Uterus (tissue), 4 donors: ENCODE measurements around the gene GUCY1A1. TPM values are rescaled to one million over a fixed set of nuclear protein-coding genes. Genes with fewer than 3 reads are reported as not detected.
"Not testable (repeated sequence)": the region's sequence is repeated elsewhere in the genome, so short reads cannot be mapped to it uniquely, and the experiment has no call there.

Source experiments
- DNase-seq, 2 donors: peaks; one replicate each; pipeline ENCODE4 v3.0.0-alpha.2; 2019 to 2020
- H3K27ac ChIP-seq, 2 donors: fragments of 200-600 bp; sonication (generic); 1 replicate in 1 of 2; 2 replicates in 1 of 2; pipeline ENCODE4 v1.5.1; 2016 to 2018
- H3K27me3 ChIP-seq, 2 donors: fragments of 200-600 bp; sonication (generic); one replicate each; pipeline ENCODE4 v1.5.1; 2018 to 2019; ENCODE audit warnings: control low read depth in 1 of 2
- H3K36me3 ChIP-seq, 2 donors: fragments of 200-600 bp; sonication (generic); one replicate each; pipeline ENCODE4 v1.5.1; 2019; ENCODE audit warnings: control low read depth in 1 of 2
- H3K4me1 ChIP-seq, 2 donors: fragments of 200-600 bp; sonication (generic); one replicate each; pipeline ENCODE4 v1.5.1; 2018 to 2019; ENCODE audit warnings: control low read depth in 1 of 2
- H3K4me3 ChIP-seq, 2 donors: fragments of 200-600 bp; sonication (generic); 1 replicate in 1 of 2; 2 replicates in 1 of 2; pipeline ENCODE4 v1.5.1; 2018 to 2019; ENCODE audit warnings: mild to moderate bottlenecking in 1 of 2
- H3K9me3 ChIP-seq, 2 donors: fragments of 200-600 bp; sonication (generic); one replicate each; pipeline ENCODE4 v1.5.1; 2019; ENCODE audit warnings: control low read depth in 1 of 2
- CTCF ChIP-seq, 4 experiments: fragments of 200-600 bp in 2 of 4; fragments of 450-650 bp in 2 of 4; sonication (generic) in 2 of 4; IDR thresholded peaks; one replicate each; pipeline ENCODE4 v1.5.1; 2016 to 2019; ENCODE audit warnings: antibody characterized with exemption in 4 of 4, mild to moderate bottlenecking in 2 of 4, moderate library complexity in 1 of 4
- POLR2A ChIP-seq, 2 donors: fragments of 450-650 bp; IDR thresholded peaks; one replicate each; pipeline ENCODE4 v1.6.1; 2016; ENCODE audit warnings: antibody characterized with exemption in 2 of 2, mild to moderate bottlenecking in 1 of 2, moderate library complexity in 1 of 2
- intact Hi-C: fragments of 100-400 bp; cut with DNase I; formaldehyde crosslinking; loops from one replicate; pipeline ENCODE4 v1.15.1; 2023; ENCODE audit warnings: low total_unique reads
- total RNA-seq, 4 donors: library from RNA; depleted of rRNA in 3 of 4; stranded (reverse); fragments of >200 nt in 3 of 4; gene quantifications; one replicate each; pipeline versions ENCODE4 v1.1.0 to v1.2.4, GENCODE V29; 2014 to 2023
- donor health status: DM: yes; HTN: yes; CAD: no.

GUCY1A1 gene
- total RNA-seq, 4 donors from 2014 or later, result 23.8 to 160 (median 42.8) TPM

- DNase-seq, result no peak
- Histone ChIP-seq H3K4me3 (no peak overlapping the region), H3K36me3 (no peaks in the 10 kb centered on the region), H3K9me3 (no peaks in the 10 kb centered on the region), H3K4me1 (no peaks in the 10 kb centered on the region), H3K27me3 (no peaks in the 10 kb centered on the region), H3K27ac (no peak overlapping the region)
- TF ChIP-seq POLR2A (IDR thresholded peaks at IDR 0.05) (no peak), CTCF (IDR thresholded peaks at IDR 0.05) (no peak)
- intact Hi-C loops, result no loop called here
Measured at GRCh38 chr4:155638195-155638965, 28.3 kb upstream of the GUCY1A1 start.

GRCh38 chr4:155639704-155640523, 26.7 kb upstream of the GUCY1A1 start:
- no peaks in the 10 kb centered on the region for H3K36me3 ChIP-seq
- H3K4me3 ChIP-seq, result no peak overlapping the region
- no peak for DNase-seq
- no peaks in the 10 kb centered on the region for H3K9me3 ChIP-seq
- intact Hi-C loops, result no loop called here
- no peak overlapping the region for H3K27ac ChIP-seq
- no peaks in the 10 kb centered on the region for H3K27me3 ChIP-seq
- TF ChIP-seq POLR2A (IDR thresholded peaks at IDR 0.05) (no peak), CTCF (IDR thresholded peaks at IDR 0.05) (no peak)
- H3K4me1 ChIP-seq, result no peaks in the 10 kb centered on the region

GRCh38 chr4:155640751-155641150, 25.9 kb upstream of the GUCY1A1 start:
- H3K4me1 ChIP-seq, result no peaks in the 10 kb centered on the region
- no peaks in the 10 kb centered on the region for H3K27me3 ChIP-seq
- H3K36me3 ChIP-seq, result no peaks in the 10 kb centered on the region
- no peak overlapping the region for H3K27ac ChIP-seq
- TF ChIP-seq POLR2A (IDR thresholded peaks at IDR 0.05) (no peak), CTCF (IDR thresholded peaks at IDR 0.05) (no peak)
- H3K9me3 ChIP-seq, result no peaks in the 10 kb centered on the region
- DNase-seq, result no peak
- no peak overlapping the region for H3K4me3 ChIP-seq
- intact Hi-C loops, result no loop called here

GRCh38 chr4:155643087-155643486, 23.6 kb upstream of the GUCY1A1 start:
- H3K4me1 ChIP-seq, result no peaks in the 10 kb centered on the region
- H3K4me3 ChIP-seq, result no peak overlapping the region
- DNase-seq, result no peak
- no peaks in the 10 kb centered on the region for H3K27me3 ChIP-seq
- no peak overlapping the region for H3K27ac ChIP-seq
- intact Hi-C loops, result no loop called here
- TF ChIP-seq CTCF (IDR thresholded peaks at IDR 0.05), result no peak
- TF ChIP-seq POLR2A (IDR thresholded peaks at IDR 0.05), result no peak
- no peaks in the 10 kb centered on the region for H3K9me3 ChIP-seq
- H3K36me3 ChIP-seq, result no peaks in the 10 kb centered on the region

GRCh38 chr4:155646001-155646400, 20.6 kb upstream of the GUCY1A1 start:
- H3K9me3 ChIP-seq, result no peaks in the 10 kb centered on the region
- intact Hi-C loops, result no loop called here
- no peaks in the 10 kb centered on the region for H3K27me3 ChIP-seq
- H3K36me3 ChIP-seq, result no peaks in the 10 kb centered on the region
- H3K4me1 ChIP-seq, result no peaks in the 10 kb centered on the region
- TF ChIP-seq POLR2A (IDR thresholded peaks at IDR 0.05) (no peak), CTCF (IDR thresholded peaks at IDR 0.05) (no peak)
- DNase-seq, result no peak
- H3K4me3 ChIP-seq, result no peak overlapping the region
- H3K27ac ChIP-seq, result no peak overlapping the region

GRCh38 chr4:155650785-155651184, 15.9 kb upstream of the GUCY1A1 start:
- H3K9me3 ChIP-seq, H3K27me3 ChIP-seq, H3K36me3 ChIP-seq, H3K27ac ChIP-seq, intact Hi-C loops, DNase-seq, H3K4me1 ChIP-seq, H3K4me3 ChIP-seq: not testable (repeated sequence)
